Measurements from ENCODE around the gene CFL1.

The CFL1 gene

DNA sequence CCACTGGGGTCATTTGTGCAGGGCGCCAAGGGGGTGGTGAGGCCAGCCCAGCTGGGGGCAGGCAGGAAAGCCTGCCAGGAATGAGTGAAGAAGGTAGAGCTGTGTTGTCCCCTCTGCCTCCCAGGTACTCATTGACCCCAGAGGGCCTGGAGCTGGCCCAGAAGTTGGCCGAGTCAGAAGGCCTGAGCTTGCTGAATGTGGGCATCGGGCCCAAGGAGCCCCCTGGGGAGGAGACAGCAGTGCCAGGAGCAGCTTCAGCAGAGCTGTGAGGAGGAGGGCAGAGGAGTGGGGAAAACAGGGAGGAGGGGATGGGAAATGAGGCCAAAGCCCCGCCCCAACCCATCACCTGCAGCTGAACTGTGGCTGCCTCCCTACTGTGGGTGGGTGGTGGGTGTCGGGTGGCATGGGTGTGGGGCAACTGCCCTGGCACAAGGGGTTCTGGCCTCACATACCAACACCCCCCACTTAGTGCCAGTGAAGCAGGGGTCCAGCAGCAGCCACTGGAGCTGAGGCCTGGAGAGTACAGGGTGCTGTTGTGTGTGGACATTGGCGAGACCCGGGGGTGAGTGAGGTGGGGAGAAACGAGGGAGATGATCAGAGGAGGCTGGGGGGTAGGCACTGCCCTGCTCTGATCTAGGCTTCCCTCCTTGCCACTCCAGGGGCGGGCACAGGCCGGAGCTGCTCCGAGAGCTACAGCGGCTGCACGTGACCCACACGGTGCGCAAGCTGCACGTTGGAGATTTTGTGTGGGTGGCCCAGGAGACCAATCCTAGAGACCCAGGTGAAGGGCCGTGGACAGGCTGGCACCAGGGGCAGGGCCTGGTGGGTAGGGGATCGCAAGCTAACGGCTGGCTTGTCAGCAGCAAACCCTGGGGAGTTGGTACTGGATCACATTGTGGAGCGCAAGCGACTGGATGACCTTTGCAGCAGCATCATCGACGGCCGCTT, 5.2 kb upstream of the CFL1 start:
- Histone ChIP-seq H3K79me2 (ENCODE audit: low read length) (peaks cover 21% of the 10 kb centered on the region), H3K9me3 (ENCODE audit: insufficient read depth, low read length) (no peaks in the 10 kb centered on the region), H4K20me1 (ENCODE audit: insufficient read depth, low read length) (no peaks in the 10 kb centered on the region; the same call in 1 of the 2 replicates), H3K27ac (ENCODE audit: low read length) (no peak overlapping the region), H3K4me1 (ENCODE audit: low read length) (peaks cover 12% of the 10 kb centered on the region), H3K36me3 (replicated peaks; ENCODE audit: low read depth, low read length) (peaks cover 65% of the 10 kb centered on the region), H2AFZ (ENCODE audit: low read depth, low read length) (no peak overlapping the region), H3K27me3 (ENCODE audit: low read depth, low read length) (no peaks in the 10 kb centered on the region), H3K4me2 (ENCODE audit: low read length) (no peak overlapping the region), H3K9ac (ENCODE audit: low read length) (no peak overlapping the region), H3K4me3 (ENCODE audit: low read length) (no peak overlapping the region)
- TF ChIP-seq EZH2phosphoT487 (IDR thresholded peaks at IDR 0.05; ENCODE audit: low read depth), result no peak
- TF ChIP-seq CTCF (IDR thresholded peaks at IDR 0.05; ENCODE audit: low read depth, low read length), result no peak

DNA sequence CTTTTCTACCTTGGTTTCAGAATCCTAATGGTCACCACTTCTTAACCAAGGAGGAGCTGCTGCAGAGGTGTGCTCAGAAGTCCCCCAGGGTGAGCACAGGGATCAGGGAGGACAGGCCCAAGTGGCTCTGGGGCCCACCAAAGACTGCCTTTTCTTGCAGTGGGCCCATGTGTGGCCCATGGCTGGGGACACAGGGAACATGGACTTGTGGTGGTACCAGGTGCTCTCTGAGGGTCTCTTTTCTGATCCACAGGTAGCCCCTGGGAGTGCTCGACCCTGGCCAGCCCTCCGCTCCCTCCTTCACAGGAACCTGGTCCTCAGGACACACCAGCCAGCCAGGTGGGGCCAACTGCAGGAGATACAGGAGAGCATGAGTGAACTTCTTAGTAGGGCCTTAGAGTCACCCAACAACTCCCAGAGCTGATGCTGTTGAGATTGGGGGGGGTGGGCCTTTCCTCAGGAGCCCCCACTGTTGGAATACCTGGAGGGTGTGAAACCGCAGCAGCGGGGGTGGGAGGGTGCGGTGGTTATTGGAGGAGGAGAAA, 4.3 kb upstream of the CFL1 start:
- Histone ChIP-seq H3K4me3 (ENCODE audit: low read length) (no peak overlapping the region), H2AFZ (ENCODE audit: low read depth, low read length) (no peak overlapping the region), H3K36me3 (replicated peaks; ENCODE audit: low read depth, low read length) (peaks cover 58% of the 10 kb centered on the region), H3K9ac (ENCODE audit: low read length) (no peak overlapping the region), H3K27ac (ENCODE audit: low read length) (no peak overlapping the region), H3K9me3 (ENCODE audit: insufficient read depth, low read length) (no peaks in the 10 kb centered on the region), H3K79me2 (ENCODE audit: low read length) (peaks cover 28% of the 10 kb centered on the region), H4K20me1 (ENCODE audit: insufficient read depth, low read length) (peaks cover 2% of the 10 kb centered on the region), H3K4me2 (ENCODE audit: low read length) (no peak overlapping the region), H3K4me1 (ENCODE audit: low read length) (peaks cover 12% of the 10 kb centered on the region), H3K27me3 (ENCODE audit: low read depth, low read length) (no peaks in the 10 kb centered on the region)
- TF ChIP-seq CTCF (IDR thresholded peaks at IDR 0.05; ENCODE audit: low read depth, low read length) (no peak), EZH2phosphoT487 (IDR thresholded peaks at IDR 0.05; ENCODE audit: low read depth) (no peak)

DNA sequence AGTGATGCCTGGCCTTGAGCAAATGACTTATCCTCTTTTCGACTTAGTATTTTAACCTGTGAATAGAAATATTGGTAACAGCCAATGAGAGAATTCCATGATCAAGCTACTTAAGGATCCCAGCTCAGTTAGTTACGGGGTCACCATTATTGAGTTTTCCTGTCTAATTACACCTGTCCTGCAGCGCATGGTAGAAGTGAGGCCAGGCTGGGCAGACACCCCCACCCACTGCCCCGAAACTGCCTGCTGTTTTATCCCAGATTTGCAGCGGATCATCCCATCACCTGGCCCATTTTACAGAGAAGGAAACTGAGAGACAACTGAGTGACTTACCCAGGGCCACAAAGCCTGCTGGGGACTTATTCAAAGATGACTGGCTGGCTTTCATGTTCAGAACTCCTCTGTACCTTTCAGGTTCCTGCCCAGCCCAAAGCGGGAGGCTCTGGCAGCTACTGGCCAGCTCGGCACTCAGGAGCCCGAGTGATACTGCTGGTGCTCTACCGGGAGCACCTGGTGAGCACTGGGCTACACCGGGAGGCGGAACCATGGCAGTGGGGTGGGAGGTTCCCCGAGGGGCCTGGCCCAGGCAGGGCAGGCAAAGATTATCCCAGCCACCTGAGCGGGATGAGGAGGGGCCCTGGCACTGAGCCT, 3.7 kb upstream of the CFL1 start:
- H4K20me1 ChIP-seq (ENCODE audit: insufficient read depth, low read length), result peaks cover 8% of the 10 kb centered on the region
- H3K79me2 ChIP-seq (ENCODE audit: low read length), result peaks cover 34% of the 10 kb centered on the region
- peak overlapping the region; percentile 92 for H3K4me2 ChIP-seq (ENCODE audit: low read length)
- no peaks in the 10 kb centered on the region for H3K9me3 ChIP-seq (ENCODE audit: insufficient read depth, low read length)
- TF ChIP-seq EZH2phosphoT487 (IDR thresholded peaks at IDR 0.05; ENCODE audit: low read depth), result no peak
- no peak for TF ChIP-seq CTCF (IDR thresholded peaks at IDR 0.05; ENCODE audit: low read depth, low read length)
- peaks cover 56% of the 10 kb centered on the region for H3K36me3 ChIP-seq (replicated peaks; ENCODE audit: low read depth, low read length)
- H3K9ac ChIP-seq (ENCODE audit: low read length), result peak overlapping the region; percentile 97
- H2AFZ ChIP-seq (ENCODE audit: low read depth, low read length), result no peak overlapping the region
- no peaks in the 10 kb centered on the region for H3K27me3 ChIP-seq (ENCODE audit: low read depth, low read length)
- no peak overlapping the region for H3K27ac ChIP-seq (ENCODE audit: low read length)
- peak overlapping the region; percentile 85 for H3K4me3 ChIP-seq (ENCODE audit: low read length)
- peaks cover 13% of the 10 kb centered on the region for H3K4me1 ChIP-seq (ENCODE audit: low read length)

- Histone ChIP-seq H3K36me3 (replicated peaks; ENCODE audit: low read depth, low read length) (peaks cover 58% of the 10 kb centered on the region), H3K27me3 (ENCODE audit: low read depth, low read length) (no peaks in the 10 kb centered on the region), H2AFZ (ENCODE audit: low read depth, low read length) (no peak overlapping the region), H3K9me3 (ENCODE audit: insufficient read depth, low read length) (no peaks in the 10 kb centered on the region), H3K79me2 (ENCODE audit: low read length) (peaks cover 40% of the 10 kb centered on the region), H3K9ac (ENCODE audit: low read length) (peak overlapping the region; percentile 97), H3K4me2 (ENCODE audit: low read length) (peak overlapping the region; percentile 92), H3K27ac (ENCODE audit: low read length) (peak overlapping the region; percentile 92), H3K4me3 (ENCODE audit: low read length) (peak overlapping the region; percentile 85), H4K20me1 (ENCODE audit: insufficient read depth, low read length) (peaks cover 13% of the 10 kb centered on the region), H3K4me1 (ENCODE audit: low read length) (peaks cover 18% of the 10 kb centered on the region)
- TF ChIP-seq CTCF (IDR thresholded peaks at IDR 0.05; ENCODE audit: low read depth, low read length) (no peak), EZH2phosphoT487 (IDR thresholded peaks at IDR 0.05; ENCODE audit: low read depth) (no peak)
Observed at GRCh38 chr11:65861165-65861505, 3.2 kb upstream of the CFL1 start.
